ENCODE measurements around the gene ANKMY2.
A peak's percentile ranks its signal among the peaks of the same experiment; 100 is the strongest.
"Not testable (repeated sequence)": the region's sequence is repeated elsewhere in the genome, so short reads cannot be mapped to it uniquely, and the experiment has no call there.

The ANKMY2 gene

DNA sequence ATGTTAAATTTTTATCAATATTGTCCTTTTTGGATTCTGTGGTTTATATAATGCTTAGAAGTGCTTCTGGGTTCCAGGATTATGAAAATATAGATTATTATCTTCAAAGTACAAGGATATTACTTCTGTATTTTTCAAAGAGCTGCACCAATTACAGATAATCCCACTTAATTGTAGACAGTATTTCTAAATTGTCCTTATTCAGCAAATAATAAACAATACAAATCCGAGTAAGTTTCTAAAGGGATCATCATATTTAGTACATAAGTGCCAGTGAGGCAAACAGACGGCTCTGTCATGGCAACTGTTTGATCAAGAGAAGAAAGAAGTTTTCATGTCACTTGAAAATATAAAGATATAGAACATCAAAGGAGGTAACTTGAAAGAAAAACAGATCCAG lies 19.2 kb downstream of the ANKMY2 start:
- no peak for DNase-seq (ENCODE audit: low spot score)

DNA sequence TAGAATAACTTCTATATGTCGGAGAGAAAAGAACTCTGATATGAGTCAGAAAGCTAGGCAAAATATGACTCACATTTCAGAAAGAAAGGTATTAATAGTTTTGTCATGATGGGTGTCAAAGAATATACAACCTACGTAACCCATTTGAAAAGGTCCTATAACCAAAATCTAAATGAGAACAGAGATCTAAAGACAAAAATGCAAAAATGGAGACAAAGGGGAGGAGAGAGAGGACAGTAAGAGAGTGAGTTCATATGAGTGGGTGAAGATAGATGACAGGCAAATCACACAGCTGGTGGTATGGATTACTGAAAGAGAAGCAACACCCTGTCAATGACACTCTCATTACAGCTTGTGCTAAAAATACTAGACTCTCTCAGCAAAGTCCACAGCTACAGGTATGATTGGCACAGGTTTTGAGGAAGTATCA lies 25.6 kb downstream of the ANKMY2 start:
- DNase-seq (ENCODE audit: low spot score) = no peak

DNA sequence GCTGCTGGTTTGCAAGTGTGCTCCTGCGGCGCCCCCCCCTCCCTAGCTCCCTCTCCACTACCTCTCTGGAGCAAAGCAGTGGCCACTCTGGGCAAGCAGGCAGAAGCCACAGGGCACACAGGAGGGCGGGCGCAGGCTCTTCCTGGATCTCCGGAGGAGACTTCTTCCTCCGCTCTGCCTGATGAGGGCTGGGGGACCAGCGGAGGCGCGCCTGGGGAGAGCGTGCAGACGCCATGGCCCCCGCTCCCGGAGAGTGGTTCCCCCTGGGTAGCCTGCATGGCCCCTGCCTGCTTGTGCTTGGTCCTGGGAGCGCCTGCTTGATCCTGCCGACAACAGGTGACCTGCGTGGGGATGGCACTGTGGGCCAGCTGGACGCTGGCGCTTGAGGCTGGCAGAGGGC lies 29.0 kb downstream of the ANKMY2 start:
- no peak for DNase-seq (ENCODE audit: low spot score)

DNA sequence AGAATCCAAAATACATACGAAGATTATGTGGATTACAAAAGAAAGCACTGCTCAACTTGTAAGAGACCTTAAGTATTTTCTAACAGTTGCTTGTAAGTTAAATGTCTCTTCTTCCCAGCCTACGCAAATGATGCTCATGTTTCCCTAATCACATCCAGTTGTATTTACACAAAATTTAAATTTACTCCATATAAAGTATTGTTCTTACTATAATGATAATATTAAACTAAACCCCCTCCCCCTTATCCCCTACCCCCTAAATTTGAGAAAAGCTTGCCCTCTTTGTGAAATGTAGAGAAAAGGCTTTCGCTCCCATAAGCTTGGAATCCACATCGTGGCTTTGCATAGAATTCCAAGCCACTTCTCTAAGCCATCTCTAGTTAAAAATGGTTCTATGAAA lies 29.4 kb downstream of the ANKMY2 start:
- DNase-seq (ENCODE audit: low spot score) = no peak

DNA sequence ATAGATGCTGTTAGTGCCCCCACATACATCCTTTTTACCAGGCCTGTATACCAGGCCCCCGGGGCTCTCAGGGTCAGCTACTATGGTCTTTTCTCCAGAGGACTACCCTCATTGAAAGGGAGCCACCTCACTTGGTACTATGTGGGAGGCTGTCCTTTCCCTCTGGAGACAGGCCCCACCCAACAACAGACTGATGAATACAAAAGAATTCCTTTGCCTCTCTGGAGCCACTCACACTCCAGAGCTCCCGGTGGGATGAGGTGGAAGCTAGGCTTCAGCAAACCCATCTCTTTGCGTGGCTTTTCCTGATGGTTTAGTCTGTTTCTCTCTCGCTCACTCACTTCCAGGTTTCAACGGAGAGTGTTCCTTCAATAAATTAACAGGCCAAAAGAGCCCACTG lies 30.3 kb downstream of the ANKMY2 start:
- DNase-seq (ENCODE audit: low spot score) = no peak

DNA sequence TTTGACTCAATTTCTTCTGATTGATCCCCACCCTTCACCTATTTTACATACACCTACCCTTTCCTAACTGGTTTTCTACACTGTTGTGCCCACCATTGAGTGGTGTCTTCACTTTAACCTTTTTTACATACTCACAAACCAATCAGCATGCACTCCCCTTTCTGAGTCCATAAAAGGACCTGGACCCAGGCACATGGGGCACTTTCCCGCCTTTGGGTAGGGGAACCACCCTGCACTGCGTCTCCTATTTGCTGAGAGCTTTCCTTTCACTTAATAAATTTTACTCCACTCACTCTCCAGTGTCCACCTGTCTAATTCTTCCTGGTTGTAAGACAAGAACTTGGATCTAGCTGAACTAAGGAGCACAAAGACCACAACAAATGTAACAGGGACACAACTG lies 33.8 kb downstream of the ANKMY2 start:
- DNase-seq (ENCODE audit: low spot score) = no peak

DNA sequence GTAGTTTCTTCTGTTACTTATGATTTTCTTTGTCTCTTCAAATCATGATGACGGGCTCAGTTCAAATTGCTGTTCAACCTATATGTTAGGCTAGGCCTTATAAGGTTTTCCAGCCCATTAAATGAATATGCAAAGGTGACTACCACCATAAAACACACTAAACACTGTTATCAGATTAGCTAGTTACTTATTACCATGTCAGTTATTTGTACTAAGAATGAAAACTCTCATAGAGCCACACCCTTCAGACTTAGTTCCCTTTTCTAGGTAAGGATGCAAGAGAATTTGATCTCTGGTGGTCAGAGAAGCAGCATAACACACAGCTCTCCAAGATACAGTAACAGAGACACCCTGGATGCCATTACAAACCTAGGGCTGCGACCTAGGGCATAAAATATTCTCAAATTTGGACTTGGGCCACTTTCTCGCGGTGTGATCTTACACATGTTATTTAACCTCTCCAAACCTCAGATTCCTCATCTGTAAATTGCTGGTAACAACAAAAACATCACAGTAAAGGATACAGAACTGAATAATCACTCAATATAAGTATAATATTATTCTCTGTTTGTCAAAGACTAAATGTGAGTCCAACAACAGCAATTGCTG lies 35.6 kb downstream of the ANKMY2 start:
- no peak for DNase-seq (ENCODE audit: low spot score)

DNA sequence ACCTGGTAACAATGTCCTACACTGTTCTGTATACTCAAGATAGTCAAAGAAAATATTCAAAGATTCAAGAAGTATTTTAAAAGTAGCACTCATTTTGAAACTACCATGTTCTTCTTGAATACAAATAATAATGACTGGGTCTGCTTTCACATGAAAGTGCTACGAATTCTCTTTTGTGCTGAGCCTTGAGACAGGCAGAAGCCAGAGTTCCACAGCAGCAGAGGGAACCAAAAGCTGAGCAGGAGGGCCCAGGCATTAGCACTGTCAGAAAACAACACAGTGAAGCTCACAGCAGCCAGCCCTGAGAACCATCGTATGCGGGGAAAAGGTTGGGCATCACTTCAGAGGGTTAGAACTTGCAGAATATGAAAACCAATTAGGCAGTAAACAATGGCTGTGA lies 38.9 kb downstream of the ANKMY2 start:
- DNase-seq (ENCODE audit: low spot score) = no peak

DNA sequence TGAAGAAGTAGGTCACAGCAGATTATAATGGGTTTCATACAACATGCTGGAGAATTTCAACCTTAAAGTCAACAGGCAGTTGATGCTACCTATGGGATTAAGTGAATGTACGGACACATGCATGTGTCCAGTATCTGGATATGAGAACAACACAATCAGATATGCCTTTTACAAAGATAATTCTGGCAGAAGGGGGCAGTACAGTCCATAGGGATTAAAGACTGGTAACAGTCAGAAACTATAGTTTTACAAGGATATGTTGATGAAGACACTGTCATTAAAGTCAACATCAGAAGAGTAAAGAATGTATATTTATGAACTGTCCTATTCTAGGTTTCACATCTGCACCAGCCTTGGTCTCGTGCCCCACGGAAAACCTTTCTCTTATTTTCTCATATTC lies 41.5 kb downstream of the ANKMY2 start:
- DNase-seq (ENCODE audit: low spot score) = no peak

DNA sequence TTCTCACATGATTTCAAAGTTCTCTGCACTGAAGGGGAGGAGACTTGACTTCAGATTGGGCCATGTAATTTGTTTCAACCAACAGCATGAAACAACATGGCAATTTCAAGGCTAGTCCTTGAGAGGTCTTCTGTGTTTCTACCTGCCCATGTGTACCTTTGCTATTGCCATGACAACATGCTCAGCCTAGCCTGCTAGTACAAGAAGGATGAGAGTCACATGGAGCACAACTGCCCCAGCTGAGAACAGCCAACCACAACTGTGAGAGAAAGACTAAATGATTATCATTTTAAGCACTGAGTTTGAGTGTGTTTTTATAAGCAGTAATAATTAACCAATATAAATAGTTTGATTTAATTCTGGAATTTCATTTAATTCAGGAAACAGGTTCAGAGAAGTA lies 41.9 kb downstream of the ANKMY2 start:
- no peak for DNase-seq (ENCODE audit: low spot score)

DNA sequence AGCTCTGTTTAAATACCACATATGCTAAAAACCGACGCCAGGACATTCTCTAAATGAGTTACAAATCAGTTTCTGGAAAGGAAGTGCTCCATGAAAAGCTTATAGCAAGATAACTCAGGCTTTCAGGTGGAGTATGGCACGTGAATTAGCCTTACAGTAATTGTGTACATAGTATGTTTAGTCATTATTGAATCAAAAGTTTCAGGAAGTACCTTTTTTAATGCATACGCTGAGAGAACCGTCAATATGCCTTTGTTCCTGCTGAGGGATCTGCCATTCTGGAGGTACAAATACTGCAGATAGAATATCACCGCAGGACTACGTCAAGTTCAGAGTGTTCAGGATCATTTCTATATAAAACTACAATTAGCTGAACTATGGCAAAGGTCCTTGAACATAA lies 45.7 kb downstream of the ANKMY2 start:
- DNase-seq (ENCODE audit: low spot score) = no peak

DNA sequence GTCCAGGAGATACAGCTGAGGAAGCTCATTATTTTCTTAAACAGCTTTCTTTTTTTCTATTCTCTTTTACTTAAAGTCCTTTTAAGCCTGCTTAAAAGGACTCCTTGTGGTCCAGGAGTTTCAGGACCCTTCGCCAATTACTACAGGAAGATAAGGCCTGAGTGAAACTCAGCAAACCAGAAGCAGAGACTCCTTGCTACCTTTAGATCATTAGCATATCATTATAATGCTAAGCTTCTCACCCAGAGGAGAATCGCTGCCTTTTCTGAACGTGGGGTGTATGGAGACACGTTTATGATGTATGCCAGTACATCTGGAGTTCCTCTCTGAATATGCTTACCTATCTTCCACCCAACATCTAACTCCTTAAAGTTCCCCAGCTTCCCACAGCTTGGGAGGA lies 47.5 kb downstream of the ANKMY2 start:
- no peak for DNase-seq (ENCODE audit: low spot score)

DNA sequence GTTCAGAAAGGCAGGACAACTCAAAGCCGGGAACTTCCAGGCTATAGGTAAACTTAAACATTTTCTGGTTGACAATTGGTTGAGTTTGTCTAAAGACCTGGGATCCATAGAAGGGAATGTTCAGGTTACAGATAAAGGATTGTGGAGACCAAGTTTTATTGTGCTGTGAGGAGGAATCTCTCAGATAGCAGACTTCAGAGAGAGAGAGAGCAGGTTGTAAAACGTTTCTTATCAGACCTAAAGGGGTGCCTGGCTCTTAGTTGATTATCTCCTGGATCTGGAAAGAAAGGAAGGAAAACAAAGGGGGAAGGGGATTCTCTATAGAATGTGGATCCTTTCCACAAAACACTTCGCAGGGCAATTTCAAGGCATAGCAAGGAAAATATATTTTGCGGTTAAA lies 50.0 kb downstream of the ANKMY2 start:
- DNase-seq (ENCODE audit: low spot score) = not testable (repeated sequence)

DNA sequence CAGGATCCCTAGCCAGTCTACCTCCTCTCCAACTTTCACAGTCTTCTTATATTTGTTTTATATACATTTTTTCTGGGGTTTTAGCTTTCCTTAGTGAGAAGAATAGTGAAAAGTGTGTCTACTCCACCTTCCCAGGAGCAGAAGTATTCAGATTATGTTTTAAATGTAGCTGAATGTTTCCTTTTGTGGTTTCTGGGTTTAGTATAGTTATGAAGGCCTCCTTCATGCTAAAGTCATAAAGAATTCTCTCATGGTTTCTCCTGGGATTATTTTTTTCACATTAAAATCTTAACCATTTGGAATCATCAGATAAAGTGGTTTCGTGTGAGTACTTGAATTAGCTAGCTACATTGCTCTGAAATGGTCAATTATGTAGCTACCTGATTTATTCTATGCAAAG lies 50.9 kb downstream of the ANKMY2 start:
- DNase-seq (ENCODE audit: low spot score) = no peak

DNA sequence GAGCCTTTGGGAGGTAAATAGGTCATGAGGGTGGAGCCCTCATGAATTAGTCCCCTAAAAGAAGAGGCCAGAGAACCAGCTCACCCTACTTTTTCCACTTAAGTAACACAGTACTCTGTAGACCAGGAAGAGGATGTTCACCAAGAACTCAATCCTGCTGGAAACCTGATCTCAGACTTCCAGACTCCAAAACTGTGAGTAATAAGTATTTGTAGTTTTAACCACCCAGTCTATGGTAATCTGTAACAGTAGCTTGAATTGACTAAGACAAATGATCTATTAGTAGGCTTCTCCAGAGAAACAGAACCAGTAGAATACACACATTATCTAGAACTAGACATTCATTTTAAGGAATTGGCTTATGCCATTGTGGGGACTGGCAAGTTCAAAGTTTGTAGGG lies 51.5 kb downstream of the ANKMY2 start:
- peak; percentile 22 for DNase-seq (ENCODE audit: low spot score)

DNA sequence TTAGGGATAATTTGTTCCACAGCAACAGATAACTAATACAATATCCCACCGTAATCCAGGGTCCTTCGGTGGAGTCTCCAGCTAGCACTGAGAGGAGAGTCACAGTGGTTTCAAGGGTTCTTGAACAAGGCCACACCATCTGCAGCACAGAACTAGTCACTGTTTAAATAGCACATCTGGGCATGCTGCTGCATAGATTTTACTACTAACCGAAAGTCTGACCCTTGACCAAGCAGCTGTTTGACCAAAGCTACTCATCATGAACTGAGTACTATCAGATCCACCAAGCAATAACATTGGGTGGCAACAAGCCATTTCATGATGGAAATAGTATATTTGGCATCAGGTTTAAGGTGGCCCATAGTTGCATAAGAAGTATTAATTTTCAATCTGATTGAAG lies 53.2 kb downstream of the ANKMY2 start:
- no peak for DNase-seq (ENCODE audit: low spot score)

DNA sequence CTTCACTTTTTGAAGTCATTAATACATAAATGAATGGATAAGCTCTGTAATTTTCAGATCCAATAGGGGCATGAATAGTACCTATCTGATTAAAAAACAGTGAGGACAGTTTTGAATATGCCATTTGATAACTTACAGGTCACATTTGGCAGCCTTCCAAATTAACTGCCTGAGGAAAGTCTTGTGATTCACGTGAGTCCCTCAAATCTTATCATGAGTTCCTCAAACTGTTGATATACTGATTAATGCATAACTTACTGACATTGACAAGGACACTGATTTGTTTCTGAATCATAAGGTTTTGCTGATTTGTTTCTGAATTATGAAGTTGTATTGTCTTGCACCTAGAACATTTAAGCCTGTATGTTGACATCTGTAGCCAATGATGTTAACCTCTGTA lies 55.1 kb downstream of the ANKMY2 start:
- DNase-seq (ENCODE audit: low spot score) = no peak

DNA sequence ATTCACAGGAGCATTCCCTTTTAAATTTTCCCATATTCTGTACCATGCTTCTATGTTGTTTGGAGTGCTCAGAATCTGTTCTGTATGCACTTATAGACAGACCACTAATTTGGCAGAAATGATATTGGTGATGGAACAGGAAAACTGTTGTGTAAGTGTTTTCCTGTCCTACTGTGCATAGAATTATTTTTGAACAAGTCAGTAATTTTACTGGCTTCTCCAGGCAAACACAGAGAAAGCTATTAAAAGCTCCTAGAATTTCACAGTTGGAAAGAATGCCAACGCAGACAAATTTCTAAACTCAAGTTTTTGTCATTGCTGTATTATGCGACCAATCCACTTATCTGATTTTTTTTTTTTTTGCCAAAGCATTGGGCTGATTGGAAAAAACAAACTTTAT lies 55.7 kb downstream of the ANKMY2 start:
- no peak for DNase-seq (ENCODE audit: low spot score)

DNA sequence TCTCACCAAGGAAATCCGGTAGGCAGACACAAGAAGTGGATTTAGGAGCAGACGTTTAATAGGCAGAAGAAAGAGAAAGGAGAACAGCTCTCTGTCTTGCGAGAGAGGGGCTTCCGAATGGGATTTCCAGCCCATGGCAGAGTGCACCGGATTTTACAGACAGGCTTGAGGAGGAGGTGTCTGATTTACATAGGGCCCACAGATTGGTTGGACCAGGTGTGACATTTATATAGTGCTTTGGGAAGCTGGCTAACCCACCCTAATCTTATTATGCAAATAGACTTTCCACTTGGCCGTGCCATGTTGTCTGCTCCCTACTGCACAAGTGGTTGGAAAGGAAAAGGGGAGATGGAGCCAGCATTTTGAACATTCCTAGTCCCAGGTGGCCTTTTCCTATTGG lies 57.8 kb downstream of the ANKMY2 start:
- DNase-seq (ENCODE audit: low spot score) = no peak

DNA sequence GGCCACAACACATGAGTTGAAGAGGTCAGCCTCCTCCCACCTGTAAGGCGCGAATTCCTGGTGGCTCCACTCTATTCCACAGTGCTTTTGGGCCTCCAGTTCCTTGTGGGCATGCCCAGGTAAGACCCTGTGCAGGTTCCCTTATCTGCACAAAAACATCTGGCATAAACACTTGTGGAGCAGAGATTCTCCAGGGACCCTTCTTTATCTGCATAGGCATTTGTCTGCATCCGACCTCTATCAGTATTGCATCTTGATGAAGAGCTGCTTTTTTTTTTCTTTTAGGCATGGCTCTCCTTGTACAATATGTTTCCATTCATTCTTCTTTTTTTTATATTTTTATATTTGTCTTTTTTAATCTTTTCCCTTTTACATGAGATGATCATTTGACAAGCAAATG lies 58.4 kb downstream of the ANKMY2 start:
- no peak for DNase-seq (ENCODE audit: low spot score)

DNA sequence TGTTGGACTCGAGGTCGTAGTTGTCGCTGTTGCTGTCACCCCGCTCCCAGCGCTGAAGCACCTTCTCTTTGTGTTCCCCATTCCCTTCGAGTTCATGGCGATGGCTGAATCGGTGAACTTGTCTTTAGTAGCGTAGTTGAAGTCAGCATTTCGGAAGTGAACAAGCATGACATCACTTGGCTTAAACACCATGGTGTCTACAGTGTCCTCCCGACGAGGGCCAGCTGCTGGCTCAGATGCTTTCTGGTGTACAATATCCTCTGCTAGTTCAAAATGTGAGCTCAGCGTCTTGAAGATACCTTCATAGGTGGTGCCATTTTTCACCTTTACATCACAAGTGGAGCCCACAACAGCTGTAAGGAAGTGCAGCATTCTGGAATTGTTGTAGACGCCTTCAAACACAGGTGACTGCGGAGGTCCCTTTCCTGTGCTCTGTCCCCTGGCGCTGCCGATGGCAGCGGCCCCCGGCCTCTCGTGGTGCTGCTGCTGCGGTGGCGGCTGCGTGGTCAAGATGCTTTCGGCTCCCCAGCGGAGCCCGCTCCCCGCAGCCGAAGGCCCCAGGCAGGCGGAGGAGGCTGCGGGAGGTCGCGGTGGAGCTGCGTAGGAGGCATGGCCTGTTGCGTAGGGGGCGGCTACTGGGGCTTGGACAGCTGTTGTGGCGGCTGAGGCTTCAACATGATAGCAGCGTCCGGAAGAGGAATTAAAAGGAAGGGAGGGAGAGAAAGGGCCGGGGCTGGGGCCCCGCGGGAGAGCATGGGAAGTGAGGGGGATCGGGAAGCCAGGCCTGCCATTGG lies 59.3 kb downstream of the ANKMY2 start:
- no peak for DNase-seq (ENCODE audit: low spot score)

DNA sequence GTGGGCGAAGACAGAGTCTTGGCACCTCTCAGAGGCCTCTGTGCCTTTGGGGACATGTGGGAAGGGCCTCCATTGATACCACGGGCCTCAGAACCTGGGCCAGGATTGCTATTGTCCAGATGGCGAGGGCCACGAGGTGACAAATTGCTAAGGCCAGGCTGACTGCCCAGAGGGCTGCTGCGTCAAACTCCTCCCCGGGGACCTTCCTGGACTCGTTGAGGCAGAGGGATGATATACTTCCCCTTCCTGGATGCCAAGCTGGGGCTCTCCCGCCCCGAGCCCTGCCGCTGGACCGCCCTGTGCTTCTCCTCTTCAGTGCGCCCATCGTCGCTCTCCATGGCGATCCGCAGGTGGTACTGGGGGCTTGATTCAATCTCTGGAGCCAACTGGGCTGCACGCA lies 60.0 kb downstream of the ANKMY2 start:
- DNase-seq (ENCODE audit: low spot score) = no peak

DNA sequence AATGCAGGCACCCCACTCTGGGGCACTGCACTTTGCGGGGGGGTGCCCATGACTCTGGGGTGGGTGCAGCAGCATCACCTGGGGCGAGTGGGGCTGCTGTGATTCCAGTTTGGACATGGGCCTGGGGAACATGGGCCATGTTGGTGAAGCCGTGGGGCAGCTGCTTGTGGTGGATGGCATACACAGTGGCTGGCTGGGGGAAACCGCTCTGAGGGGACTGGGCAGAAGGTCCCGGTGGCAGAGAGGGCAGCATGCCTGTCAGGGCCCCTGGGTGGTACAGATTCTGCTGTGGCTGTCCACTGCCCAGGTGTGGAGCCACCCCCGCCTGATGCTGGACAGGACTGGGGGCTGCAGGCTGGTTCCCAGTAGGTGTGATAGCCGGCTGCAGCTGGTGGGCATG lies 61.7 kb downstream of the ANKMY2 start:
- no peak for DNase-seq (ENCODE audit: low spot score)

DNA sequence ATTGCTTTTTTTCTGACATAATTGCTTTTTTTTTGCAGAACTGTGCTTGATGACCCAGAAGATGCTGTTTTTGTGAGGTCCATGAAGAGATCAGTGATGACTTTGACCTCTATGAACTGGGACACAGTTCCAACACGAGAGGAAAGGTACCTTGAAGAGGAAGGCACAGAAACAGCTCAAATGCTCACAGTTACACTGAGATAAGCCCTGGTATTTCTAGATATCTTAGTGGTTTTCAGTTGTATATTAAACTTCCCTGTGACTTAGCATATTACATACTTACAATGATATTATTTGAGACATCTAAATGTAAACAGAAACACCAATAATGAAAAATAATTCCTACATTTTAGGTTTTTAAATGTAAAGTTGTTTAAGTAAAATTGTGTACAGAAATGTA lies 64.3 kb downstream of the ANKMY2 start:
- no peak for DNase-seq (ENCODE audit: low spot score)
